ENCODE measurements around the gene CDCA8.

CDCA8 gene

GRCh38 chr1:37755951-37756560, 63.7 kb downstream of the CDCA8 start:
- H3K36me3 ChIP-seq (replicated peaks; ENCODE audit: low read depth, low read length): no peaks in the 10 kb centered on the region
- H2AFZ ChIP-seq (ENCODE audit: low read depth, low read length): no peak overlapping the region
- no peaks in the 10 kb centered on the region for H3K9me3 ChIP-seq (ENCODE audit: insufficient read depth, low read length)
- H3K4me2 ChIP-seq (ENCODE audit: low read length): no peak overlapping the region
- H3K27me3 ChIP-seq (ENCODE audit: low read depth, low read length): 0 out of 2 replicates have a peak, but pooled peaks cover 3% of the 10 kb centered on the region
- no peak overlapping the region for H3K4me3 ChIP-seq (ENCODE audit: low read length)
- TF ChIP-seq CTCF (IDR thresholded peaks at IDR 0.05; ENCODE audit: low read depth, low read length) (no peak), EZH2phosphoT487 (IDR thresholded peaks at IDR 0.05; ENCODE audit: low read depth) (no peak)
- H3K79me2 ChIP-seq (ENCODE audit: low read length): no peaks in the 10 kb centered on the region
- no peak overlapping the region for H3K27ac ChIP-seq (ENCODE audit: low read length)
- no peaks in the 10 kb centered on the region for H4K20me1 ChIP-seq (ENCODE audit: insufficient read depth, low read length)
- no peak overlapping the region for H3K9ac ChIP-seq (ENCODE audit: low read length)
- no peaks in the 10 kb centered on the region for H3K4me1 ChIP-seq (ENCODE audit: low read length)

Measured in OCI-LY3 (cell line).